H9 (cell line): ENCODE measurements around the gene TMEM80. TPM values are rescaled to one million over a fixed set of nuclear protein-coding genes. Genes with fewer than 3 reads are reported as not detected.

Experiments
- DNase-seq: peaks from one replicate; pipeline ENCODE4 v3.0.0-alpha.2; 2017
- H2AFZ ChIP-seq: one replicate; pipeline ENCODE4 v1.6.1; 2013; ENCODE audit warnings: mild to moderate bottlenecking, low read length, control low read depth, moderate library complexity
- H2AK5ac ChIP-seq: 2 replicates; pipeline ENCODE4 v1.6.1; 2013; ENCODE audit warnings: low read length, control low read depth, mixed read lengths; ENCODE audit not compliant: insufficient read length
- H2BK120ac ChIP-seq: one replicate; pipeline ENCODE4 v1.6.1; 2013; ENCODE audit warnings: low read depth, mild to moderate bottlenecking, low read length, control low read depth, inconsistent platforms; ENCODE audit not compliant: poor library complexity, severe bottlenecking
- H2BK12ac ChIP-seq: 2 replicates; pipeline ENCODE4 v1.6.1; 2013; ENCODE audit warnings: low read length, control low read depth, mixed read lengths, low read depth; ENCODE audit not compliant: insufficient read length
- H2BK15ac ChIP-seq: 2 replicates; pipeline ENCODE4 v1.6.1; 2013; ENCODE audit warnings: low read depth, low read length, control low read depth
- H2BK20ac ChIP-seq: one replicate; pipeline ENCODE4 v1.6.1; 2013; ENCODE audit warnings: low read depth, mild to moderate bottlenecking, low read length, control low read depth, inconsistent platforms; ENCODE audit not compliant: poor library complexity, severe bottlenecking
- H2BK5ac ChIP-seq: 2 replicates; pipeline ENCODE4 v1.6.1; 2013; ENCODE audit warnings: low read length, control low read depth, mixed read lengths; ENCODE audit not compliant: insufficient read length
- H3K14ac ChIP-seq: 2 replicates; pipeline ENCODE4 v1.6.1; 2013; ENCODE audit warnings: low read length, control low read depth; ENCODE audit not compliant: insufficient read depth
- H3K18ac ChIP-seq: 2 replicates; pipeline ENCODE4 v1.6.1; 2013; ENCODE audit warnings: low read depth, mild to moderate bottlenecking, mixed read lengths, low read length, control low read depth; ENCODE audit not compliant: insufficient read length
- H3K23ac ChIP-seq: 2 replicates; pipeline ENCODE4 v1.6.1; 2013; ENCODE audit warnings: low read length, control low read depth, mixed read lengths, low read depth; ENCODE audit not compliant: insufficient read length
- H3K23me2 ChIP-seq: 2 replicates; pipeline ENCODE4 v1.6.1; 2013; ENCODE audit warnings: low read depth, mild to moderate bottlenecking, mixed read lengths, low read length, control low read depth; ENCODE audit not compliant: insufficient read length, poor library complexity, severe bottlenecking
- H3K27ac ChIP-seq: 2 replicates; pipeline ENCODE4 v1.5.1; 2013; ENCODE audit warnings: low read length, control low read depth, mixed read lengths, low read depth; ENCODE audit not compliant: insufficient read length
- H3K27me3 ChIP-seq: 2 replicates; pipeline ENCODE4 v1.6.1; 2013; ENCODE audit warnings: low read length, control low read depth, inconsistent platforms; ENCODE audit not compliant: insufficient read depth
- H3K4ac ChIP-seq: 2 replicates; pipeline ENCODE4 v1.6.1; 2013; ENCODE audit warnings: low read depth, mild to moderate bottlenecking, control low read depth, inconsistent platforms, low read length, moderate library complexity
- H3K4me1 ChIP-seq: 2 replicates; pipeline ENCODE4 v1.6.1; 2013; ENCODE audit warnings: low read length, control low read depth, inconsistent platforms; ENCODE audit not compliant: insufficient read depth
- H3K4me2 ChIP-seq: 2 replicates; pipeline ENCODE4 v1.6.1; 2013; ENCODE audit warnings: low read length, control low read depth, mixed read lengths; ENCODE audit not compliant: insufficient read length, insufficient read depth
- H3K56ac ChIP-seq: 2 replicates; pipeline ENCODE4 v1.6.1; 2013; ENCODE audit warnings: low read depth, mild to moderate bottlenecking, mixed read lengths, low read length, control low read depth; ENCODE audit not compliant: insufficient read length
- H3K79me1 ChIP-seq: 2 replicates; pipeline ENCODE4 v1.6.1; 2013; ENCODE audit warnings: low read depth, mild to moderate bottlenecking, moderate library complexity, low read length, control low read depth, inconsistent platforms; ENCODE audit not compliant: insufficient read depth, poor library complexity, severe bottlenecking
- H3K79me2 ChIP-seq: 2 replicates; pipeline ENCODE4 v1.6.1; 2013; ENCODE audit warnings: low read length, control low read depth, inconsistent platforms; ENCODE audit not compliant: insufficient read depth
- H3K9ac ChIP-seq: 2 replicates; pipeline ENCODE4 v1.6.1; 2013; ENCODE audit warnings: low read length, control low read depth, mixed read lengths; ENCODE audit not compliant: insufficient read length; ENCODE audit errors: extremely low read depth
- H3K9me3 ChIP-seq: one replicate; pipeline ENCODE4 v1.6.1; 2013; ENCODE audit warnings: low read depth, low read length, inconsistent platforms; ENCODE audit not compliant: control insufficient read depth
- H3T11ph ChIP-seq: one replicate; pipeline ENCODE4 v1.6.1; 2013; ENCODE audit warnings: mild to moderate bottlenecking, low read length, control low read depth, inconsistent platforms
- H4K20me1 ChIP-seq: one replicate; pipeline ENCODE4 v1.6.1; 2013; ENCODE audit not compliant: control insufficient read depth, insufficient read length, insufficient read depth
- H4K5ac ChIP-seq: 2 replicates; pipeline ENCODE4 v1.6.1; 2013; ENCODE audit warnings: low read depth, mild to moderate bottlenecking, mixed read lengths, low read length, control low read depth; ENCODE audit not compliant: insufficient read length
- H4K8ac ChIP-seq: replicated peaks from 2 replicates; pipeline ENCODE4 v1.6.1; 2013; ENCODE audit warnings: low read length, control low read depth, mixed read lengths, low read depth; ENCODE audit not compliant: insufficient read length
- H4K91ac ChIP-seq: 2 replicates; pipeline ENCODE4 v1.6.1; 2013; ENCODE audit warnings: low read depth, mild to moderate bottlenecking, moderate library complexity, mixed read lengths, low read length, control low read depth; ENCODE audit not compliant: insufficient read length
- H3K27ac Mint-ChIP-seq, 3 experiments: 2 replicates in 2 of 3; 3 replicates in 1 of 3; pipeline ENCODE4 v1.8.0; 2020 to 2021; ENCODE audit warnings: mixed read lengths in 3 of 3, mild to moderate bottlenecking in 1 of 3, moderate library complexity in 1 of 3
- H3K27me3 Mint-ChIP-seq: 2 replicates; pipeline ENCODE4 v1.8.0; 2021; ENCODE audit warnings: low read depth, mild to moderate bottlenecking, moderate library complexity, mixed read lengths
- H3K36me3 Mint-ChIP-seq, 3 experiments: 2 replicates in 2 of 3; 3 replicates in 1 of 3; pipeline ENCODE4 v1.8.0; 2020 to 2021; ENCODE audit warnings: low read depth in 3 of 3, mixed read lengths in 3 of 3; ENCODE audit not compliant: insufficient read depth in 1 of 3
- H3K4me1 Mint-ChIP-seq, 2 experiments: 2 replicates each; pipeline ENCODE4 v1.8.0; 2020; ENCODE audit warnings: mixed read lengths in 2 of 2
- H3K4me3 Mint-ChIP-seq, 2 experiments: 2 replicates in 1 of 2; 3 replicates in 1 of 2; pipeline ENCODE4 v1.8.0; 2020 to 2021; ENCODE audit warnings: mild to moderate bottlenecking in 2 of 2, mixed read lengths in 2 of 2, moderate library complexity in 1 of 2
- H3K9me3 Mint-ChIP-seq, 2 experiments: 2 replicates in 1 of 2; 3 replicates in 1 of 2; pipeline ENCODE4 v1.8.0; 2020; ENCODE audit warnings: mild to moderate bottlenecking in 2 of 2, mixed read lengths in 2 of 2, moderate library complexity in 1 of 2
- CTCF ChIP-seq: fragments of 200-600 bp; sonication (generic); conservative IDR thresholded peaks from 3 replicates; pipeline ENCODE4 v1.8.0; 2021; ENCODE audit warnings: antibody characterized with exemption, mild to moderate bottlenecking
- WGBS: extraction: QIAGEN DNeasy Blood & Tissue Kit; methylation state at CpG from one replicate; pipeline ENCODE4 v1.1.7; 2013; ENCODE audit warnings: missing lambda C conversion rate, low lambda C conversion rate, mixed read lengths; ENCODE audit not compliant: insufficient read length; ENCODE audit errors: extremely low coverage; 5-methylcytosine and 5-hydroxymethylcytosine counted together
- total RNA-seq: library from RNA; stranded (reverse); gene quantifications from 2 replicates; pipeline ENCODE4 v1.2.1, GENCODE V29; 2021

The TMEM80 gene
- total RNA-seq, 1 experiment from 2014 or later = 23.6 TPM

- Histone ChIP-seq H3K9me3 (no peaks in the 10 kb centered on the region), H3K14ac (no peak overlapping the region), H3T11ph (no peak overlapping the region), H3K4me1 (no peaks in the 10 kb centered on the region), H2BK120ac (no peak overlapping the region), H2BK5ac (no peak overlapping the region), H3K23ac (no peak overlapping the region), H3K4ac (no peak overlapping the region), H3K27ac (no peak overlapping the region), H4K91ac (no peak overlapping the region), H3K4me2 (no peak overlapping the region), H3K9ac (no peak overlapping the region), H4K20me1 (no peaks in the 10 kb centered on the region), H3K23me2 (no peaks in the 10 kb centered on the region), H3K18ac (no peak overlapping the region), H2BK20ac (no peak overlapping the region), H2BK15ac (no peak overlapping the region), H4K8ac (no peak overlapping the region), H3K27me3 (no peaks in the 10 kb centered on the region), H3K79me2 (no peaks in the 10 kb centered on the region), H4K5ac (no peak overlapping the region), H2AK5ac (no peak overlapping the region), H2AFZ (no peak overlapping the region), H3K79me1 (no peaks in the 10 kb centered on the region), H3K56ac (no peak overlapping the region), H2BK12ac (no peak overlapping the region)
- DNase-seq = no peak
- no peaks in the 10 kb centered on the region for H3K27me3 Mint-ChIP-seq
- H3K9me3 Mint-ChIP-seq = no peaks in the 10 kb centered on the region
- no peak overlapping the region for H3K27ac Mint-ChIP-seq
- TF ChIP-seq CTCF = no peak
- WGBS = no CpG with 5 or more reads among the region's 14 CpGs
- H3K4me1 Mint-ChIP-seq = no peaks in the 10 kb centered on the region
- no peak overlapping the region for H3K4me3 Mint-ChIP-seq
- peaks cover 14 to 51% (median 21%) of the 10 kb centered on the region in 3 experiments; a peak in 6 of 7 replicates for H3K36me3 Mint-ChIP-seq
Measured at GRCh38 chr11:656426-656825, 39.2 kb upstream of the TMEM80 start.
